IPS-18c (cell line): ENCODE results near the gene IGLL1.

Experiments used
- H3K4me3 ChIP-seq: 2 replicates; pipeline ENCODE4 v1.7.0; 2013; ENCODE audit warnings: low read depth, mild to moderate bottlenecking, low read length, moderate library complexity; ENCODE audit not compliant: insufficient read depth
- H3K9me3 ChIP-seq: one replicate; pipeline ENCODE4 v1.6.1; 2013; ENCODE audit warnings: mild to moderate bottlenecking, low read length, moderate library complexity; ENCODE audit not compliant: control insufficient read depth, insufficient read depth

Gene IGLL1

DNA sequence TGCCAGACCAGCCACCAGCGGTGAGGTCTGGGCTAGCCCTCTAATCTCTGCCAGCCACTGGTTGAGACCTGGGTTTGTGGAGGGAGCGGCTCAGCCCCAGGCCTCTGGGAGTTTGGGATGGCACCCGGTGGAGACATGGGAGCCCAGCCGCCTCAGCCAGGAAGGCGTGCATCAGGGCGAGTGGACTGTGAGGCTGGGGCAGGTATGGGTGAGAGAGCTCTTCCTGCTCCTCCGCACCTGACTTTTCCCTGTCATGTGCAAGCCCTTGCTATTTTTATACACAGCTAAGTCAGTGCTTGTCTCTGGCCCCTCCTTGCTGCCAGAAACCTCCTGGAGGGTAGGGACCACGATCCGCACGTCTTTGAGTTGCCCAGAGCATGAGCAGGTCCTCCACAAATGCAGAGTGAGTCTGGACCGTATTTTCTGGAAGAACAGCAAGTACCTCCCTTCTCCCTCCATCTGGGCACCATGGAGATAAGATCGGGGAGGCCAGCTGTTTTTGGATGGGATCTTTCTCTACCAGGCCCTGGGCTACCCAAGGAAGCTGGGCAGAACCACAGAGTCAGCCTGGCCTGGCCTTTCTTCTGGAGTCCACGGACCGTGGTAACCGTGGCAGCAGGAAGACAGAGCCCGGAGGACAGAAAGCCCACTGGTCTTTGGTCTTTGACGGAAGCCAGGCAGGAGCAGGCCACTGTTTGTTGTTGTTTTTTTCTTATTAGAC lies 53.3 kb downstream of the IGLL1 start:
- no peak overlapping the region for H3K4me3 ChIP-seq
- peaks cover 2% of the 10 kb centered on the region for H3K9me3 ChIP-seq

GRCh38 chr22:23525510-23525909 lies 54.6 kb downstream of the IGLL1 start:
- Histone ChIP-seq H3K9me3 (peaks cover 2% of the 10 kb centered on the region), H3K4me3 (no peak overlapping the region)

GRCh38 chr22:23524226-23524625 lies 55.9 kb downstream of the IGLL1 start:
- peaks cover under 1% of the 10 kb centered on the region for H3K9me3 ChIP-seq
- H3K4me3 ChIP-seq: no peak overlapping the region

GRCh38 chr22:23523713-23524112 lies 56.4 kb downstream of the IGLL1 start:
- no peaks in the 10 kb centered on the region for H3K9me3 ChIP-seq
- H3K4me3 ChIP-seq: no peak overlapping the region
